ENCODE data around the gene MSL3B.

MSL3B gene

GRCh38 chr2:233853353-233853752 is 14.8 kb downstream of the MSL3B start:
- DNase-seq (ENCODE audit: low spot score): peak; percentile 7

DNA sequence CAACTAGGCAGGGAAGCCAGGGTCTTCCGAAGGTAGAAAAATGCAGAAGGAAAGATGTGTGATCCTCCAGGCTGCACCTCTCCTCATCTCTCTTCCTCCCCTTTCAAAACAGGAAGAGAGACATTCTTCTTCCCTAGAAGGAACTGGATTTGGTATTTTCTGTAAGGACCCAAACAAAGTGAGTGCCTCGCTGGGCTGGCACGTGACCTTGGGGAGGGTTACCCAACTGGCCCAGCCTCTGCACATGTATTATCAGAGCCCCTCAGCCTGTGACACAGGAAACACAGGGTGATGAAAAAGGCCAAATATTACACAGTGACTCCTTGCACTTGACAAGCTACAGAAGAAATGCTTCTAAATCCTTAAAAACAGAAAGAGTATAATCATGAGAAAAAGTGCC is 16.1 kb downstream of the MSL3B start:
- peak; percentile 49 for DNase-seq (ENCODE audit: low spot score)

DNA sequence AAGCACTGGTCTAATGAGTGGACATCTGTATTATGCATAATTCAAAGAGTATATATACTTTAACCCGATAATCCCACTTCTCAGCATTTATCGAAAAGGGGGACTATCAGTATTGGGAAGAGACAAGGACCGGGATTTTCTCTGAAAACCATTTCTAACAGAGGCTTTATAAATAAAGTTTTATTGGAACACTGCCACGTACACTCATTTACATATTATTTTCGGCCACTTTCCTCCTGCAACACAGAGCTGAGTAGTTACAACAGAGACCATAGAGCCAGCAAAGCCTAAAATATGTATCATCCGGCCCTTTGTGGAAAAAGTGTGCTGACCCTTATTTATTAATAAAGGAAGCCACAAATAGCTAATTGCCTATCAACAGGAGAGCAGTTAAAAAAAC is 17.0 kb downstream of the MSL3B start:
- DNase-seq (ENCODE audit: low spot score): no peak

GRCh38 chr2:233850745-233851144 is 17.4 kb downstream of the MSL3B start:
- no peak for DNase-seq (ENCODE audit: low spot score)

GRCh38 chr2:233849607-233850271 is 18.4 kb downstream of the MSL3B start:
- no peak for DNase-seq (ENCODE audit: low spot score)

- DNase-seq (ENCODE audit: low spot score): no peak
Observed at GRCh38 chr2:233848276-233848675, 19.9 kb downstream of the MSL3B start.

DNA sequence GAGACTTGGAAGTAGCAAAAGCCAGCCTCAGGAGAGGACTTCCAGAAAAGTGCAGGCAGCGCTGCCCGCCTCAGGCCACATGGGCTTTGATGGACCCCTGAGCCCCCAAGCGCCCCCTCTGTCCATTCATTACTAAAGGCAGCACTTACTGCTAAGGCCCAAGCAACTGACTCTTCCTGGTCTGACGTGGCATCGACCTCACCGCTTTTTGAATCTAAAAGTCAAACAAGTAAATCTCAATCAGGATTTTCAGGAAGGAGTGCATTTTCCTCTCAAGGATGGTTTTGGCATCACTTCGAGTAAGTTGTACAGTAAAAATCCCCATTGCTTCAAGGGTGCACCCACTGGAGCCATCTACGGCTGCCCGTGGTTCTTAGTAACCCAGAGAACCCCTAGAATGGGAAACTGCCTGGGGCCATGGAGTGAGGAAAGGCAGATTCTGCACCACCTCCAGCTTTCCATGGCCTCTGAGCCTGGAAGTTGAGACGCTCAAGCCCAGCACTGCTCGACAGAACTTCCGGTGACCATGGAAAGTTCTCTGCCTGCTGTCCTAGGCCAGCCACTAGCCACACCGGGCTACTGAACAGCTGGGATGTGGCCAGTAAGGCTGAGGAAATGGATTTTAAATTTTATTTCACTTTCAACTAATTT is 20.8 kb downstream of the MSL3B start:
- no peak for DNase-seq (ENCODE audit: low spot score)

DNA sequence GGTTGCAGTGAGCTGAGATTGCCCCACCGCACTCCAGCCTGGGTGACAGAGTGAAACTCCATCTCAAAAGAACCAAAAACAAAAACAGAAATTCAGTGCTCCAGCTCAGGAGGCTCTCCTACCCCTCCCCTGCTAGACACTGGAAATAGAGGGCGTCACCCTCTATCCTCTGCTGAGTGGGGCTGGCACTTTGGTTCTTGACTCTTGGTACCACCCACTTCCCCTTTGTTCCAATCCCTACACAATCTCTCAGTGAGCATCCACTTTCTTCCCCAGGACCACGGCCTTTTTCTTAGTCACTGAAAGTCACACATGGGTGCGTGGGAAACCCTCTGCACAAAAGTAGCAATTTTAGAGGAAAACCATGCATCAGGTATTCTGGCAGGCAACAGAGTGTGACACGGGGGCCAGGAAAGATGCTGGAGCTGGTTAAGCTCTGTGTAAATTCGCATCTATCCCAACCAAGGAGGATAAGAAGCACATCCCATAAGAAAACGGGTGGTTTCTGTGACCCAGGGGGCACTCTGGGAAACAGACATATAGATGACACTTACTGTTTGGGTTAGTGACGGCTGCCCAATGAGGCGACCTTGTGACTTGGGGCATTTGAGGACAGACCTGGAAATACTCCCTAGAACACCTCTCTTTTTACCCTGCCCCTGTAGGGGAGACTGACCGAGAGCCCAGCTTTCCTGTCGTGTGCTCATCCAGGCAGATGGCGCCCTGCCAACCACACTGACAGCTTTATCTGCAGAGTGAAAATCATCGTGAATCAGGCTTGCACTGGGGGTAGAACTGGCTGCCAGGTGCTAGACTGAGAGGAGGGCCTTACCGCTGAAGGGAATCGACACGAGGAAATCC is 21.6 kb downstream of the MSL3B start:
- DNase-seq (ENCODE audit: low spot score): no peak

- DNase-seq (ENCODE audit: low spot score): no peak
Observed at GRCh38 chr2:233845301-233846060, 22.7 kb downstream of the MSL3B start.

DNA sequence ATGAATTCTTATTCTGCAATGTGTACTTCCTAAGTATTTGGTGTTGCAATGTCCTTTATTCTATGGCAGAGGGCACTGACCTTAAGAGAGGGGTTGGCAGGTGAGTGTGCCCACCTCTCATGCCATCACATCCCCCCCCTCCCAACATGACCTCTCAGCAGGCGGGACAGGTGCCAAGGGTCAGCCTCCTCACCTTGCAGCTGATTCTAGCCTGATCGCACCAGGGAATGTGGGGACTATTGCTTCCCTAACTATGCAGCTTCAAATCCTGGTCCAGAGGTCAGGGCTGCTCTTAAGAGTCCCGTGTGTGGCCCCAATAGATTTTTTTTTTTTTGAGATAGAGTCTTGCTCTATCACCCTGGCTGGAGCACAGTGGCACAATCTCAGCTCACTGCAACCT is 23.4 kb downstream of the MSL3B start:
- DNase-seq (ENCODE audit: low spot score): no peak

- DNase-seq (ENCODE audit: low spot score): no peak
Observed at GRCh38 chr2:233844064-233844807, 23.9 kb downstream of the MSL3B start.

GRCh38 chr2:233841183-233841582 is 27.0 kb downstream of the MSL3B start:
- no peak for DNase-seq (ENCODE audit: low spot score)

DNA sequence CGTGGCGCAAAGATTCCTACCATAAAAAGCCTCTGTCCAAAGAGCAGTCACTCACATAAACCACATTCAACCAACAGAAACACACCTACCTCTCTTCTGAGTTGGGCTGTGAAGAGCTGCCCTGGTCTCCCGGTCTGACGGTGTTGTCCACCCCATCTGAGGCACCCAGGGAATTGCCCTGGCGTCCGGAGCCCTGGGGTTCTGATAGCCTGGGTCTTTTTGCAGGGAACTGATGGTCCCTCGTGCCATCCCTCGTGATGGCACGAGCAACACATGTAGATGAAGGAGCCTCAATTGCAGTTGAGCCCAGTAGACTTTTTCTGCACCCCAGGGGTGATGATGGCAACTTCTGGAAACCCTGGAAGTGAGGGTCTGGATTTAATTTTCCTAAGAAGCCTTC is 27.7 kb downstream of the MSL3B start:
- no peak for DNase-seq (ENCODE audit: low spot score)

DNA sequence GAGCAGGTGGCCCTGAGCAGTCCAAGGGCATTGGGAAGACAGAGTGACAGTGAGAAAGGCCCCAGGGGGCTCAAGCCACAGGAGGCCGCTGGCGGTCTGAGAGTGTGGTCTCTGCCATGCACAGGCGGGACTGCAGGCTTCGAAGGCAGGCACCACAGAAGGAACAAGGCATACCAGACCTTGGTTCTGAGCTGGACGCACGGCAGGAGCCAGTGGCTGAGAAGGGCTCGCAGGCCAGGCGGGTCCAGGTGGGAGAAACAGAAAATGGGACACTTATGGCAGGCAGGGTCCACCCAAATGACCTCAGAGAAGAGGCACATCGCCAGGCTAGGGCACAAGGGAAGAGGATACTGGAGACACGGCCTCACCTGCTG is 28.8 kb downstream of the MSL3B start:
- no peak for DNase-seq (ENCODE audit: low spot score)

- DNase-seq (ENCODE audit: low spot score): no peak
Observed at GRCh38 chr2:233838726-233839446, 29.3 kb downstream of the MSL3B start.

DNA sequence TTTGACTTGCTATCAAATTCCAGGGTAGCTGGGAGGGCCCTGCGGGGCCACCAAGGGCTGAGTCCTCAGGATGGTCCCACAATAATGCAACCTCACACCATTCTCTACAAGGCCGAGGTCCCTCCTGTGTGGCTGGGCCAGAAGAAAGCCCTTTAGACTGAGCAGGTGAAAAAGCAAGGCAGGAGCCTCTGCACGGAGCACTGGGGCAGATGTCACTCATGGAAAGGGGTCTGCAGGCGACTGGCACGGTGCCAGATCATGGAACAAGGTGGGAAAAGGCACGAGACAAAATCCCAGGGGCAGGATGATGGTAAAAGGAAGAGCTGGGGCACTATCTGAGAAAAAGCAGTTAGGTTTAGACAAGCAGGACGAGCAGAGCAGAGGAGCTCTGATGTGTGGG is 29.9 kb downstream of the MSL3B start:
- no peak for DNase-seq (ENCODE audit: low spot score)

GRCh38 chr2:233837694-233838229 is 30.4 kb downstream of the MSL3B start:
- DNase-seq (ENCODE audit: low spot score): no peak

GRCh38 chr2:233836359-233836758 is 31.8 kb downstream of the MSL3B start:
- no peak for DNase-seq (ENCODE audit: low spot score)

DNA sequence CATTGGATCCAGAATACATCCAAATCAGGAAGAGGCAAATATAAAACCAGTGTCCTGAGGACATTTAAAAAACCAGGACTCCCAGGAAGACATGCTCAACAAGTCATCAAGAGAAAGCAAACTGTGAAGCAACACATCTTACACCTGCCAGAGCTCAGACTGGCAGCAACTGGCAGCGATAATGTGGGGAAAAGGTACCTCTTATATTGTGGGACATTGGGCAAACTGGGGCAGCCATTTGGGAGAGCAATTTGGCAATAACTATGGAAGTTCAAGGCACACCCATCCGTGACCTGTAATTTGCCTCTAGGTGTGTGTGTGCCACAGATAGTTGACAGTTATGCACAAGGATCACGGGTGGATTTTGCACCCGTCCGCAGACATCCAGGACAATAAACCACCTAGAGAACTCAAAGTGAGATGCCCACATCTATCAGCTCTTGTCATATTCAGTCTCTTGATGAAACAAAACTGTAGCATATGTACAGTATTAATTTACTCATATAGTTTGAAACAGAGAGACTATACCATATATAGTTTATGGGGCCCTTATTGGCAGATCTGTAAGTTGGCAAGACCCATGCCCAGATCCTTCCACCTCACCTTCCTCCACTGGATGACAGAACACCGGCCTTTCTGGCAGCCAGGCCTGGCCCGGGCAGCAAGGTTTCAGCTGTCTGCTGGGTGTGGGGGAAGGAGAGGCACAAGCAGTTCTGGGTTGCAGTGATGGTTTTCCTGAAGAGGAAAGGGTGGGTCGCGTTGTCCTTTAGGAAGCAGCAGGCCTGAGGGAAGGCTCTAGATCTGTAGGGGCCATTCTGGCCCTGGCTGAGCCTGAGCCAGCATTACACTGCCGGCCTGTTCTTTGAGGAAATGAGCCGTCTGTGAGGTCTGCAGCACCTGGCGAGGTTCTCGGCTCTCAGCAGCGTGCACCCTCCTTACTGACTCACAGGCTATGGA is 32.7 kb downstream of the MSL3B start:
- DNase-seq (ENCODE audit: low spot score): no peak
